Naive B cell (primary cell): Measurements from ENCODE around the gene RBMY1D. TPM values are rescaled to one million over a fixed set of nuclear protein-coding genes. Genes with fewer than 3 reads are reported as not detected.
"Not testable (repeated sequence)": the region's sequence is repeated elsewhere in the genome, so short reads cannot be mapped to it uniquely, and the experiment has no call there.

ENCODE experiments used
- ATAC-seq, 2 donors: fragments of 150-1000 bp; cut with Tn5 transposase; 2 replicates each; pipeline ENCODE4 v1.10.0; 2021; ENCODE audit warnings: low read depth in 2 of 2, mild to moderate bottlenecking in 2 of 2, moderate library complexity in 2 of 2
- DNase-seq: peaks from one replicate; pipeline ENCODE4 v3.0.0; 2022
- H3K27ac Mint-ChIP-seq, 6 donors: one replicate each; pipeline ENCODE4 v1.8.0; 2020 to 2022; ENCODE audit warnings: mild to moderate bottlenecking in 6 of 6, mixed read lengths in 6 of 6, moderate library complexity in 5 of 6, inconsistent platforms in 2 of 6
- H3K27me3 Mint-ChIP-seq, 3 donors: one replicate each; pipeline ENCODE4 v1.8.0; 2021 to 2022; ENCODE audit warnings: mixed read lengths in 3 of 3, mild to moderate bottlenecking in 1 of 3
- H3K36me3 Mint-ChIP-seq, 2 donors: one replicate each; pipeline ENCODE4 v1.8.0; 2020 to 2022; ENCODE audit warnings: mixed read lengths in 2 of 2, inconsistent platforms in 1 of 2, mild to moderate bottlenecking in 1 of 2
- H3K4me1 Mint-ChIP-seq, 3 donors: one replicate each; pipeline ENCODE4 v1.8.0; 2020 to 2022; ENCODE audit warnings: mixed read lengths in 3 of 3, inconsistent platforms in 1 of 3, mild to moderate bottlenecking in 1 of 3, moderate library complexity in 1 of 3
- H3K4me3 Mint-ChIP-seq, 8 donors: one replicate each; pipeline ENCODE4 v1.8.0; 2020 to 2022; ENCODE audit warnings: mild to moderate bottlenecking in 8 of 8, mixed read lengths in 8 of 8, moderate library complexity in 8 of 8, inconsistent platforms in 2 of 8
- H3K9me3 Mint-ChIP-seq, 7 donors: one replicate each; pipeline ENCODE4 v1.8.0; 2020 to 2022; ENCODE audit warnings: mixed read lengths in 7 of 7, mild to moderate bottlenecking in 5 of 7, inconsistent platforms in 2 of 7, moderate library complexity in 1 of 7
- polyA plus RNA-seq, 6 donors: library from polyadenylated mRNA; unstranded; fragments of 300-500 nt; fragmentation: Illumina TruSeq; gene quantifications; one replicate each; pipeline ENCODE4 v1.2.3, GENCODE V29; 2021; ENCODE audit warnings: low read depth in 6 of 6

The RBMY1D gene
- polyA plus RNA-seq, result not detected

DNA sequence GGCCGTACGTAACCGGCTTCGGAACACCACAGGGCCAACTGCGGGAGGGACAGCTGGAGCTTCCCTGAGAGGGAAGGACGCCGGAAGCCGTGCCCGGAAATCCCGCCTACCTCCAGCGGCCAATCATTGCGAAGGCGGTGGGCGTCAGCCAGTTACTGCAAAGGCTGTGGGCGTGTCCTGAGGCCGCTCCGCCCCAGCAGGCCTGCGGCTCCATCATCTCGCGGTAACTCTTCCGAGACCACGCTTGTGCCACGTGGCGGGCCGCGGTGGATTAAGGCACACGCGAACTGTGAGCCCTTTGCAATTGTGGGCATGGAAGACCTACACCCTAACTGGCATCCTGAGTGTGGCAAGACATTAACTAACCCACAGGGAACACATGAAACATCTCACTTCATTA, at the start of gene RBMY1D:
Gene RBMY1D, minus strand, starts transcription at position 101 of the 400 bp plus-strand sequence. CDS start 2,013 bp downstream, outside the sequence.
- not testable (repeated sequence) for ATAC-seq, H3K36me3 Mint-ChIP-seq, H3K9me3 Mint-ChIP-seq, DNase-seq, H3K4me1 Mint-ChIP-seq, H3K27ac Mint-ChIP-seq, H3K27me3 Mint-ChIP-seq, H3K4me3 Mint-ChIP-seq

DNA sequence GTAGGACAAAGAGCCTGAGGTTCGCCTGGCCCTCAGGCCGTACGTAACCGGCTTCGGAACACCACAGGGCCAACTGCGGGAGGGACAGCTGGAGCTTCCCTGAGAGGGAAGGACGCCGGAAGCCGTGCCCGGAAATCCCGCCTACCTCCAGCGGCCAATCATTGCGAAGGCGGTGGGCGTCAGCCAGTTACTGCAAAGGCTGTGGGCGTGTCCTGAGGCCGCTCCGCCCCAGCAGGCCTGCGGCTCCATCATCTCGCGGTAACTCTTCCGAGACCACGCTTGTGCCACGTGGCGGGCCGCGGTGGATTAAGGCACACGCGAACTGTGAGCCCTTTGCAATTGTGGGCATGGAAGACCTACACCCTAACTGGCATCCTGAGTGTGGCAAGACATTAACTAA, 23.6 kb upstream of the RBMY1D start, which contains the start of gene RBMY1E:
Gene RBMY1E, minus strand, starts transcription at position 101 of the 400 bp plus-strand sequence. CDS start 1,978 bp downstream, outside the sequence.
- H3K4me3 Mint-ChIP-seq, H3K4me1 Mint-ChIP-seq, ATAC-seq, H3K27me3 Mint-ChIP-seq, DNase-seq, H3K9me3 Mint-ChIP-seq, H3K27ac Mint-ChIP-seq, H3K36me3 Mint-ChIP-seq: not testable (repeated sequence)

DNA sequence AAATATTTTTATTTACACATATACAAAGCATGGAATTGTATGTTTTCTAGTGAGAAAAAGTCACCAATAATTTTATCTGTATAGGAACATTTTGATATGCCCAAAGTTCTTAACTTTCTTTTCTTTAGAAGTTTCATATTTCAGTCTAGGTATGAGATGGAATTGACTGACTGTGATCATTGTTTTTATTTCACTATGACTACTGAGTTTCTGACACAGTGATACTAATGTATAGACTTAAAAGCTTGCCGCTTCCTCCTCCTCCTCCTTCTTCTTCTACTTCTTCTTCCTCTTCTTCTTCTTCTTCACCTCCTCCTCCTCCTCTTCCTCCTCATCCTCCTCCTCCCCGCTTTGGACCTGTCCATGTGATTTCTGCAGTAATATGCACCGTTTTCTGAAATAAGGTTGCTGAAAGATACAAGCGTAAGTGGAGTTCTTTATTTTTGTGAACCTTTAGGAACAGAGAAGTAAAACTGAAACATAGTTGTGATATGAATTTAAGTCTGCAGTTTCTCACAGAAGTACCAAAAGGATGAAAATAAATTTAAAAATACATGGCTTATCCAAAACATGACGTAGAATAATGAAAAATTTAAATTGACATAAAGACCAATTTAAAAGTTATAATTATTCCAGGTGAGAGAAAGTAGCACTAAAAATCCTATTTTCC, 24.8 kb downstream of the RBMY1D start:
- not testable (repeated sequence) for H3K4me1 Mint-ChIP-seq, DNase-seq, H3K27ac Mint-ChIP-seq, ATAC-seq, H3K27me3 Mint-ChIP-seq, H3K9me3 Mint-ChIP-seq, H3K36me3 Mint-ChIP-seq, H3K4me3 Mint-ChIP-seq

DNA sequence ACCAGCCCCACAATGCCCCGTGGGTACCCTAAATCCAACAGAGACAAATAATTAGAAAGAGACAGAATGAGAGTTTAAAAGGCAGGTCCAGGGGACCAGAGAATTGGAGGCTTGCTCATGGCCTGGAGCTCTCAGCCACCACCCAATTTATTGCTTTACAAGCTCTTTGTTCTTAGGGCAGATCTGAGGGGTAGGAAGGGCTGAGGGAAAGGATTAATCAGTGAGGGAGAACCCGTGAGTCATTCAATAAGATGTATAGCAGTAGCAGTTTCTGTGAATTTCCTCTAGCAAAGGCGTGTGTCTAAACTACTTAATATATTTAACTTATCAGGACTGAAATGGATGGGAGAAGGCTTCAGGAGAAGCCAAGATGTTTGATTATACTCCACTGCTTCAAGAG, 48.8 kb downstream of the RBMY1D start:
- Mint-ChIP-seq H3K36me3 (no peaks in the 10 kb centered on the region), H3K9me3 (peaks cover 0 to 2% (median 0%) of the 10 kb centered on the region in 7 donors), H3K27me3 (peaks cover 0 to 3% (median 0%) of the 10 kb centered on the region in 3 donors), H3K4me3 (no peak overlapping the region), H3K4me1 (no peaks in the 10 kb centered on the region), H3K27ac (no peak overlapping the region)
- DNase-seq (no peak), ATAC-seq (no peak)

DNA sequence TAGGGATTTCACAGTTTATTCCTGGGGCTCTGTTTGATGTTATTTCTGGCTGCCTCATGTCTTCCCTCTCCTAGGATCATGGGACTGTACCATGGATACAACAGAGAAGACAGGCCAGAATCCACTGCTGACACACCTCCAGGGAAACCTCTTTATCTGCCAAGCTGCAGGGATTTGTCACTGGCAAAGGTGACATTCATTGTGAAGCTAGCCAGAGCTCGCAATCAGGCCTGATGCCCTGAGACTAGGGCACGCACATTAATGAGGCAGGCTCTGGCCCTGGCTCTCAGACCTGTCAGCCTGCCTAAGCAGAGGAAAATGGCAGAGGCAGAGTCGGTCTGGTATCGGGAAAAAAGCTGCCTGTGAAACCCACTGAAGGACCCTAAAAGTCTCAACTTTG, 52.2 kb downstream of the RBMY1D start:
- no peak overlapping the region for H3K4me3 Mint-ChIP-seq
- no peaks in the 10 kb centered on the region for H3K9me3 Mint-ChIP-seq
- no peaks in the 10 kb centered on the region for H3K27me3 Mint-ChIP-seq
- no peak overlapping the region for H3K27ac Mint-ChIP-seq
- no peak for DNase-seq
- ATAC-seq, result no peak
- H3K4me1 Mint-ChIP-seq, result no peaks in the 10 kb centered on the region
- H3K36me3 Mint-ChIP-seq, result no peaks in the 10 kb centered on the region

DNA sequence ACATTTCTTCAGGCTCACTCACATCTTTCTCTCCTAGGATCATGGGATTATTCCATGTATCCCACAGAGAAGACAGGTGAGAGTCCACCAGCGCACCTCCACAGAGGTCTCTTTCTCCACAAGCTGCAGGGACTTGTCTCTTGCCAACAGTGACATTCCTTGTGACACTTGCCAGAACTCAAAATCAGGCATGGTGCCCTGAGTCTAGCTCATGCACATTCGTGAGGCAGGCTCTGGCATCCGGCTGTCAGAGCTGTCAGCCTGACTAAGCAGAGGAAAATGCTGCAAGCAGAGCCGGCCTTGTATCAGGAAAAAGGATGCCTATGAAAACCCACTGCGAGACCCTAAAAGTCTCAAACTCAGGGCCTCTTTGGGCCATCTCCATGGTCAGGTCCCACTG, 54.8 kb downstream of the RBMY1D start:
- no peaks in the 10 kb centered on the region for H3K9me3 Mint-ChIP-seq
- H3K27me3 Mint-ChIP-seq, result no peaks in the 10 kb centered on the region
- H3K27ac Mint-ChIP-seq, result no peak overlapping the region
- no peak for ATAC-seq
- H3K4me3 Mint-ChIP-seq, result no peak overlapping the region
- no peaks in the 10 kb centered on the region for H3K36me3 Mint-ChIP-seq
- no peaks in the 10 kb centered on the region for H3K4me1 Mint-ChIP-seq
- DNase-seq, result no peak

DNA sequence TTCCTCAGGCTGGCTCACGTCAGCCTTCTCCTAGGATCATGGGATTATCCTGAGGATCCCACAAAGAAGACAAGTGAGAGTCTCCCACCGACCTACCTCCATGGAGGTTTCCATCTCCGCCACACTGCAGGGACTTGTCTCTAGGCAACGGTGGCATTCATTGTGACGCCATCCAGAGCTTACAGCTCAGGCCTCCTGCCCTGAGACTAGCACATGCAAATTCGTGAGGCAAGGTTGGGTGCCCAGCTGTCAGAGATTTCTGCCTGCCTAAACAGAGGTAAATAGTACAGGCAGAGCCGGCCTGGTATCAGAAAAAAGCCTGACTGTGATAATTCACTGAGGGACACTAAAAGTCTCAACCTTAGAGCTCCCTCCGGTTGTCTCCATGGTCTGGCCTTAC, 58.0 kb downstream of the RBMY1D start:
- no peaks in the 10 kb centered on the region for H3K27me3 Mint-ChIP-seq
- H3K27ac Mint-ChIP-seq, result no peak overlapping the region
- no peaks in the 10 kb centered on the region for H3K9me3 Mint-ChIP-seq
- no peak overlapping the region for H3K4me3 Mint-ChIP-seq
- H3K4me1 Mint-ChIP-seq, result no peaks in the 10 kb centered on the region
- DNase-seq, result no peak
- no peaks in the 10 kb centered on the region for H3K36me3 Mint-ChIP-seq
- no peak for ATAC-seq

DNA sequence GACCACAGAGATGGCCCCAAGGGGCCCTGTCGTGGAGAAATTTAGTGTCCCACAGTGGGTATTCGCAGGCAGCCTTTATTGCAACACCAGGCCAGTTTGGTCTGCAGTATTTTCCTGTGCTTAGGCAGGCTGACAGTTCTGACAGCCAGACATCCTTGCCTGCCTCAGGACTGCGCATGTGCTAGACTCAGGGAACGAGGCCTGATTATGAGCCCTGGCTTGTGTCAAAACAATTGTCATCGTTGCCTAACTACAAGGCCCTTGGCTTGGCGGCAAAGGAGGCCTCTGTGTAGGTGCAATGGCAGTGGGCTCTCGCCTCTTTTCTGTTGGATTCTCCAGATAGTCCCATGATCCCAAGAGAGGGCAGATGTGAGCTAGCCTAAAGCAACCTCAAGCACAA, 59.3 kb downstream of the RBMY1D start:
- Mint-ChIP-seq H3K9me3 (no peaks in the 10 kb centered on the region), H3K27ac (no peak overlapping the region), H3K4me3 (no peak overlapping the region), H3K4me1 (no peaks in the 10 kb centered on the region), H3K27me3 (no peaks in the 10 kb centered on the region), H3K36me3 (no peaks in the 10 kb centered on the region)
- DNase-seq (no peak), ATAC-seq (no peak)

Other genes starting within 250 kb of the RBMY1D start
- gene RBMY1E, start 23.5 kb upstream of the RBMY1D start, polyA plus RNA-seq, result not detected